OCI-LY1 (cell line): ENCODE results near the gene UBE2N.

ENCODE experiments used
- H2AFZ ChIP-seq: fragments of 200-600 bp; sonication (generic), shearing (Covaris generic); 2 replicates; pipeline ENCODE4 v1.6.0; 2014; ENCODE audit warnings: antibody characterized with exemption, mild to moderate bottlenecking, low read length
- H3F3A ChIP-seq: fragments of 200-600 bp; sonication (generic), shearing (Covaris generic); 2 replicates; pipeline ENCODE4 v1.6.0; 2014; ENCODE audit warnings: mild to moderate bottlenecking, antibody characterized with exemption, low read length, moderate library complexity; ENCODE audit not compliant: insufficient read depth
- H3K27ac ChIP-seq: fragments of 200-600 bp; sonication (generic); 2 replicates; pipeline ENCODE4 v1.5.1; 2014; ENCODE audit warnings: low read length, mixed run types, mild to moderate bottlenecking, low read depth; ENCODE audit not compliant: poor library complexity, severe bottlenecking
- H3K27me3 ChIP-seq: fragments of 200-600 bp; sonication (generic); 2 replicates; pipeline ENCODE4 v1.6.0; 2014; ENCODE audit warnings: antibody characterized with exemption, mild to moderate bottlenecking, low read length, moderate library complexity; ENCODE audit not compliant: insufficient read depth
- H3K36me3 ChIP-seq: fragments of 200-600 bp; sonication (generic); 2 replicates; pipeline ENCODE4 v1.6.1; 2014; ENCODE audit warnings: mild to moderate bottlenecking, antibody characterized with exemption, low read length, moderate library complexity, mixed read lengths; ENCODE audit not compliant: insufficient read depth
- H3K4me1 ChIP-seq: fragments of 200-600 bp; sonication (generic); 2 replicates; pipeline ENCODE4 v1.5.1; 2014; ENCODE audit warnings: mild to moderate bottlenecking, low read length, moderate library complexity; ENCODE audit not compliant: insufficient read depth, severe bottlenecking
- H3K4me2 ChIP-seq: fragments of 200-600 bp; sonication (generic), shearing (Covaris generic); 2 replicates; pipeline ENCODE4 v1.6.1; 2014; ENCODE audit warnings: low read length
- H3K4me3 ChIP-seq: fragments of 200-600 bp; sonication (generic); 2 replicates; pipeline ENCODE4 v1.5.1; 2014; ENCODE audit warnings: low read length, low read depth, mild to moderate bottlenecking, mixed read lengths; ENCODE audit not compliant: poor library complexity, severe bottlenecking
- H3K79me2 ChIP-seq: fragments of 200-600 bp; shearing (Covaris generic); 2 replicates; pipeline ENCODE4 v1.6.1; 2016; ENCODE audit warnings: mixed run types, low read length, mixed read lengths; ENCODE audit not compliant: insufficient read depth
- H3K9ac ChIP-seq: fragments of 200-600 bp; sonication (generic), shearing (Covaris generic); 2 replicates; pipeline ENCODE4 v1.6.1; 2014; ENCODE audit warnings: mild to moderate bottlenecking, low read length, mixed read lengths
- H3K9me2 ChIP-seq: fragments of 200-600 bp; sonication (generic), shearing (Covaris generic); 2 replicates; pipeline ENCODE4 v1.6.1; 2014; ENCODE audit warnings: low read depth, mild to moderate bottlenecking, low read length, mixed read lengths
- H3K9me3 ChIP-seq: fragments of 200-600 bp; shearing (Covaris generic); 2 replicates; pipeline ENCODE4 v1.6.1; 2014; ENCODE audit warnings: low read length, mixed read lengths
- H4K20me1 ChIP-seq: fragments of 200-600 bp; sonication (generic), shearing (Covaris generic); 2 replicates; pipeline ENCODE4 v1.6.0; 2016; ENCODE audit warnings: mild to moderate bottlenecking, low read length; ENCODE audit not compliant: insufficient read depth
- CTCF ChIP-seq: fragments of 200-600 bp; sonication (generic), shearing (Covaris generic); IDR thresholded peaks from 2 replicates; pipeline ENCODE4 v1.5.1; 2017; ENCODE audit warnings: mild to moderate bottlenecking, antibody characterized with exemption, low read length, moderate library complexity, mixed read lengths
- EZH2 ChIP-seq: fragments of 200-600 bp; sonication (generic), shearing (Covaris generic); IDR thresholded peaks from 2 replicates; pipeline ENCODE4 v1.8.0; 2017; ENCODE audit warnings: borderline replicate concordance, mixed run types, mild to moderate bottlenecking, antibody characterized with exemption, low read length, moderate library complexity, mixed read lengths

Gene UBE2N

GRCh38 chr12:93366422-93366821, 75.3 kb downstream of the UBE2N start:
- no peaks in the 10 kb centered on the region for H3K9me3 ChIP-seq
- H3K4me1 ChIP-seq = no peaks in the 10 kb centered on the region
- H3K9me2 ChIP-seq = no peaks in the 10 kb centered on the region

GRCh38 chr12:93365616-93366405, 75.9 kb downstream of the UBE2N start:
- no peak overlapping the region for H3K27ac ChIP-seq

More at GRCh38 chr12:93366422-93366821, 75.3 kb downstream of the UBE2N start:
- H3K4me2 ChIP-seq = no peak overlapping the region
- no peak overlapping the region for H2AFZ ChIP-seq
- H3K9ac ChIP-seq = no peak overlapping the region
- no peaks in the 10 kb centered on the region for H3K79me2 ChIP-seq
- no peak overlapping the region for H3K4me3 ChIP-seq
- no peak overlapping the region for H3K27ac ChIP-seq
- no peaks in the 10 kb centered on the region for H3F3A ChIP-seq
- H3K36me3 ChIP-seq = no peaks in the 10 kb centered on the region
- H4K20me1 ChIP-seq = no peaks in the 10 kb centered on the region
- H3K27me3 ChIP-seq = no peaks in the 10 kb centered on the region
- no peak for TF ChIP-seq EZH2
- TF ChIP-seq CTCF = no peak

GRCh38 chr12:93363841-93364297, 77.9 kb downstream of the UBE2N start:
- no peak overlapping the region for H3K27ac ChIP-seq
- H3K9ac ChIP-seq = no peak overlapping the region
- no peaks in the 10 kb centered on the region for H3K9me3 ChIP-seq
- H3K36me3 ChIP-seq = no peaks in the 10 kb centered on the region
- H3K79me2 ChIP-seq = no peaks in the 10 kb centered on the region
- H3K9me2 ChIP-seq = no peaks in the 10 kb centered on the region
- H3K4me1 ChIP-seq = no peaks in the 10 kb centered on the region
- no peaks in the 10 kb centered on the region for H4K20me1 ChIP-seq
- no peak overlapping the region for H3K4me3 ChIP-seq
- TF ChIP-seq CTCF (no peak), EZH2 (no peak)
- no peak overlapping the region for H3K4me2 ChIP-seq
- H2AFZ ChIP-seq = no peak overlapping the region
- no peaks in the 10 kb centered on the region for H3F3A ChIP-seq
- H3K27me3 ChIP-seq = no peaks in the 10 kb centered on the region

More at GRCh38 chr12:93365616-93366405, 75.9 kb downstream of the UBE2N start:
- Histone ChIP-seq H3K79me2 (no peaks in the 10 kb centered on the region), H3K9me3 (no peaks in the 10 kb centered on the region), H3K9ac (no peak overlapping the region), H3K4me1 (no peaks in the 10 kb centered on the region), H4K20me1 (no peaks in the 10 kb centered on the region), H3F3A (no peaks in the 10 kb centered on the region), H3K4me2 (no peak overlapping the region), H3K36me3 (no peaks in the 10 kb centered on the region), H3K4me3 (no peak overlapping the region), H3K27me3 (no peaks in the 10 kb centered on the region), H2AFZ (no peak overlapping the region), H3K9me2 (no peaks in the 10 kb centered on the region)
- TF ChIP-seq CTCF (no peak), EZH2 (no peak)
